ENCODE measurements around the gene B4GALT5. TPM values are rescaled to one million over a fixed set of nuclear protein-coding genes. Genes with fewer than 3 reads are reported as not detected.
"Not testable (repeated sequence)": the region's sequence is repeated elsewhere in the genome, so short reads cannot be mapped to it uniquely, and the experiment has no call there.

Gene B4GALT5
- polyA plus RNA-seq (ENCODE audit: insufficient read length) = 36.3 TPM

DNA sequence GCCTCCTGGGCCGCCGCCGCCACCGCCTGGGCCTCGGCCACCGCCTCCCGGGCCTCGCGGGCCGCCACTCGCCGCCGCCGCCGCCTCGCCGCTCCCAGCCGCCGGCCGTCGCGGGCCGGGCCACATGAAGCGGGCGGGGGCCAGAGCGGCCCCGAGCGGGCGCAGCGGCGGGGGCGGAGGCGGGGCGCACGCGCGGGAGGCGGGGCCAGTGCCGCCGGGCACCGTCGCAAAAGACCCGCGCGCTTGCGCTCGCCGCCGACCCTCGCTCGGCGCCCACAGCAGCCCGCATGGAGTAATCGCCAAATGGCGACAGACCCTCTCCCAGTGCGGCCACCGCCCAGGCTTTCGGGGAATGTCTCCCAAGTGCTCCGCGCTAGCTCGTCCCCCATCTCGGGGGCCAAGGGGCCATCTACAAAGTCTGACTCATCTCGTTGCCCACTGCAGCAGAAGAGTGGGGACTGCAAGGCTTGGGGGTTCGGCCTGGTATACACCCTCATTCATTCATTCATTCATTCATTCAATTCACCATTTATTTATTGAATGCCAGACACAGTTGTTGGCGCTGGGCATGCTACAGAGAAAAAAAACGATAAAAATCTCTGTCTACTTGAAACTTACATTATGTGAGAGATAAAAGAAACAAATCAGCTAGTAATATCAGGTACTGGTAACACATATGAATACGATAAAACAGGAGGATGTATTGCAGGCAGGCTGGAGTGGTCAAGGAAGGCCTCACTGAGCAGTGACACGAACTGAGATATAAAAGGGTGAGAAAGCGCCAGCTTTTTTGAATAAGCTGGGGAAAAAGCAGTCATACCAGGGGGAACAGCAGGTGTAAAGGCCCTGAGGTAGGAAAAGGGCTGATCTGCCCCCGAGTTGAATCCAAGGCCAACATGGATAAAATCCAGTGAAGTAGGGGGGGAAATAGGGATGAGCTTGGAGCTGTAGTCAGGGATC is at the start of gene B4GALT5:
B4GALT5 (minus strand) TSS at position 126 of the 960 bp plus-strand sequence. CDS start 188 bp downstream, outside the sequence.
- DNase-seq = peak; percentile 84

- DNase-seq = no peak
Observed at GRCh38 chr20:49762940-49763766, 49.5 kb upstream of the B4GALT5 start.

DNA sequence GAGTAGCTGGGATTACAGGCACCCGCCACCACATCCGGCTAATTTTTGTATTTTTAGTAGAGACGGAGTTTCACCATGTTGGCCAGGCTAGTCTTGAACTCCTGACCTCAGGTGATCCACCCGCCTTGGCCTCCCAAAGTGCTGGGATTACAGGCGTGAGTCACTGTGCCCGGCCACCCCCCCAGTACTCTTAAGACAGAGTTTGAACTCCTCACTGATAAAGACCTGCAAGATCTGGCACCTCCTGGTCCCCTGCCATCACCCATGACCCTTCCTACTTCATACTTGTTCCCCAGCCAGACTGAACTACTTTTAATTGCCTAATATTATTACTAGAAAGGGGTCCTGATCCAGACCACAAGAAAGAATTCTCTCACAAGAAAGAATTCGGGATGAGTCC is 48.2 kb upstream of the B4GALT5 start:
- not testable (repeated sequence) for DNase-seq

GRCh38 chr20:49759266-49759950 is 45.7 kb upstream of the B4GALT5 start:
- no peak for DNase-seq

- no peak for DNase-seq
Observed at GRCh38 chr20:49758781-49759180, 45.1 kb upstream of the B4GALT5 start.

GRCh38 chr20:49757597-49757996 is 43.9 kb upstream of the B4GALT5 start:
- DNase-seq = no peak

GRCh38 chr20:49756241-49756640 is 42.6 kb upstream of the B4GALT5 start:
- DNase-seq = no peak

GRCh38 chr20:49754596-49754995 is 40.9 kb upstream of the B4GALT5 start:
- DNase-seq = no peak

GRCh38 chr20:49753133-49753532 is 39.5 kb upstream of the B4GALT5 start:
- no peak for DNase-seq

DNA sequence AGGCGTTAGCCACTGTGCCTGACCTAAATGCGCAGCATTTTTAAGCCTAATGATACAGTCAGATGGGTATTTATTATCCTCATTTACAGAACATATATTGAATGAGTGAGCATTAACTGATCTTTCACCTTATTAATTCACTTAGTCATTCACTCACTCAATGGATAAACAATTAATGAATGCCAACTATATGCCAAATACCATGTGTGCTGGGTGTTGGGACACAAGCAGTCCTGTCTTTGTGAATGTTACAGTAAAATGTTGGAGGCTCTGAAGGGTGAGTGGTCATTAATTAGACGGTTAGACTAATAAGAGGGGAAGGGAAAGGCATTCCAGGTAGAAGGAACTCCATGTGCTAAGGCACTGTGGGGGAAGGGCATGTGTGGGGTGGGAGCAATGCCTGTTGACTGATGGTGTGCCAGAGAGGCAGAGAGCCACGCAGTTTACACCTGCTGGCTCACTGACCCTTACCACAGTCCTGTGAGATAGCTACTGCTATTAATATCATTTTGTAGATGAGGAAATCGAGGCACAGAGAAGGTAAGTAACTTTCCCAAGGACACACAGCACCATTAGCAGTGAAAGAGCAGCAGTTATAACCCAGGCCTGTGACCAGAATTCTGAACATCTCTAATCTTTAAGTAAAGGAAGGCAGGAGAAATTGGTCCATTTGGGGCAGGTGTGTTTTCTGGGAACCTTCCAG is 38.7 kb upstream of the B4GALT5 start:
- no peak for DNase-seq

DNA sequence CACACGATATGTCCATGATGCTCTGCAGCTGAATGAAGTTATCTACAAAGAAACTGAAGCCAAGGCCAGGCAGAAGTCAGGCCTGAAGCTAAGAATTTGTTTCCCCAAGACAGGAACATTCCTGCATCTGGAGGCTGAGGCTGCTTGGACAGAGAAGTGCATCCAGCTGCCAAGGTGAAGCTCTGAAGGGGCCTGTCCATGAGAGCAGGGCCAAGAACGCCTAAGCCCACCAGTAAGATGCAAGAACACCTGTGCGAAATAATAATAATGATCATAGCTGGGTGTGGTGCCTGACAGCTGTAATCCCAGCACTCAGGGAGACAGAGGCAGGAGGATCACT is 37.7 kb upstream of the B4GALT5 start:
- no peak for DNase-seq

GRCh38 chr20:49750611-49751396 is 37.1 kb upstream of the B4GALT5 start:
- DNase-seq = no peak

DNA sequence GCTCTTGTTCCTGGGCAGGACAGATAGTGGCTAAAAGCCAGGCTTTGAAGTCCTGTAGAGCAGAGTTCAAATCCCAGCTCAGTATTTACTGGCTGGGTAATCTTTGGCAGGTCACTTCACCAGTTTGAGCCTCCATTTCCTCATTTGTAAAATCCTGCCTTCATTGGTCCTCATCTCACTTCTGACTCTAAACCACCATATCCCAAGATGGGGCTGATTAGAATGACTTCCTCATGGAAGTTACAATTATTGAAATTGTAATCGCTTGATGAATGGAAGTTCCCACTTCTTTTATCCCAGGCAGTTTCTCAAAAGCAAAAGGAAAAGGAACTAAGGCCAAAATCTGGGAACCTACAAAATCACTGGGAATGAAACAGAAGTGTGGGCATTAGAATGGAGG is 35.9 kb upstream of the B4GALT5 start:
- DNase-seq = no peak

GRCh38 chr20:49748525-49748838 is 34.8 kb upstream of the B4GALT5 start:
- no peak for DNase-seq

DNA sequence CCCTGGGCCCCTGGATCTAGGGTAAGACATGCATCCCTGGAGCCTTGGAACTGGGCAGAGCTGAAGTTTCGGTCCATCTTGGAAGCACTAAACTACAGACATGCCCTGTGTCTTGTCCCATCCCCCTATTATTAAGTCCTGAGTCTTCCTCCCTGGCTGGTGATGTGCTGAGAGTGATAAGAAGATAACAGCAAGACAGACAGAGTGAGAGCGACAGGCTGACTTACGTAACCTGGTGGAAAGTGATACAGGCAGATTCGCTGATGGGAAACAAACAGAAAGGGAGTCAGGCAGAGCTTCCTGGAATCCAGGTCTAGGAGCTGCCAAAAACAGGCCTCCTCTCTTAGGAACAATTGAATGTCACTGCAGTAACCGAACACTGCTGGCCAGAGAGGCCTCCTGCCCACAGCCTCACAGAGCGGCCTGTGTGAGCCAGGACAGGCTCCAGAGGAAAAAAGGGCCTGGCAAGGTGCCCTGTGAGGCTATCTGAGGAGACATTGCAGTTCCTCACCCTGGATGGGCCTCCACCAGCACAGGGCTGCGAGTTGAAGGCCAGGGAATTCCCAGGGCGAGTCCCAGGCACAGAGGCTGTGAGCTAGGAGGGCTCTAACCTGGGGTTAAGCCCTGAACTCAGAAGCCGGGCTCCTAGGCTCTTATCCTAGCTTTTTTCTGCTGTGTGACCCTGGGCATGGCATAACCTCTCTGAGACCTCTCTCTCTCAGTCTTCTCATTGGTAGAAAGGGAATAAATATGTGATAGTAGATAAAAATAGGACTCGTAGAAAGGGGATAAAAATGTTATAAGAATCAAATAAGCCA is 34.2 kb upstream of the B4GALT5 start:
- DNase-seq = peak; percentile 77

GRCh38 chr20:49742948-49743347 is 29.3 kb upstream of the B4GALT5 start:
- no peak for DNase-seq

- DNase-seq = no peak
Observed at GRCh38 chr20:49741977-49742376, 28.3 kb upstream of the B4GALT5 start.

- no peak for DNase-seq
Observed at GRCh38 chr20:49740807-49741206, 27.1 kb upstream of the B4GALT5 start.

DNA sequence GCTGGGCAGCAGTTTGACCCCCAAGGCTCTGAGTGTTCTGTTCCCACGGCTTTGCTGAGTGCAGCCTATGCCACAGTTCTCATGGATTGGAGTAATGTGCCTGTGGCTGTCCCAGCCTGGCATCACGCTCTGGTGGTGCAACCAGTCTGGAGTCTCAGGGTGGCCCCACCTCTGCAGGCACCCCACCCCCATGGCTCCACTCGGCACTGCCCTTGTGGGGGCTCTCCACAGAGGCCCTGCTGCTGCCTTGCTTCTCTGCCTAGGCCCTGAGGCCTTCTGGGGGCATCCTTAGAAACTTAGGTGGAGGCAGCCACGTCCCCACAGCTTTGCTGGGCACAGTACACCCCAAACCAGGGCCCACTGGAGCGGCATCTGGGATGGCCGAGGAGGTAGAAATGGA is 25.4 kb upstream of the B4GALT5 start:
- DNase-seq = no peak

GRCh38 chr20:49737260-49737659 is 23.6 kb upstream of the B4GALT5 start:
- DNase-seq = no peak

GRCh38 chr20:49729780-49730179 is 16.1 kb upstream of the B4GALT5 start:
- DNase-seq = no peak

Data from hindlimb muscle (tissue), 1 donor.